Activated CD4-positive, alpha-beta T cell treated with anti-CD3 and anti-CD28 coated beads, Interleukin-2, Interleukin-4, amounts not matched to agents 100 ng/mL and 50 ng/mL, durations not matched to agents 16 hours and 8 hours (primary cell): Measurements from ENCODE around the gene ZNF618.
"Not testable (repeated sequence)": the region's sequence is repeated elsewhere in the genome, so short reads cannot be mapped to it uniquely, and the experiment has no call there.

Source experiments
- DNase-seq: peaks from one replicate; pipeline ENCODE4 v3.0.0-alpha.2; 2020; ENCODE audit warnings: low spot score

ZNF618 gene

GRCh38 chr9:114038724-114039313, 162.7 kb downstream of the ZNF618 start:
- DNase-seq, result no peak

- DNase-seq, result no peak
Observed at GRCh38 chr9:114039484-114039883, 163.4 kb downstream of the ZNF618 start.

GRCh38 chr9:114043660-114044059, 167.6 kb downstream of the ZNF618 start:
- DNase-seq, result not testable (repeated sequence)

GRCh38 chr9:114046237-114046755, 170.2 kb downstream of the ZNF618 start:
- DNase-seq, result no peak

- no peak for DNase-seq
Observed at GRCh38 chr9:114046875-114047274, 170.8 kb downstream of the ZNF618 start.

- no peak for DNase-seq
Observed at GRCh38 chr9:114047717-114048116, 171.6 kb downstream of the ZNF618 start.

- no peak for DNase-seq
Observed at GRCh38 chr9:114048533-114049415, 172.7 kb downstream of the ZNF618 start.

- DNase-seq, result no peak
Observed at GRCh38 chr9:114049441-114050225, 173.5 kb downstream of the ZNF618 start.

GRCh38 chr9:114050226-114050568, 174.1 kb downstream of the ZNF618 start:
- no peak for DNase-seq

GRCh38 chr9:114050646-114051045, 174.5 kb downstream of the ZNF618 start:
- no peak for DNase-seq

- no peak for DNase-seq
Observed at GRCh38 chr9:114051281-114051680, 175.2 kb downstream of the ZNF618 start.

GRCh38 chr9:114051706-114052105, 175.6 kb downstream of the ZNF618 start:
- no peak for DNase-seq

- no peak for DNase-seq
Observed at GRCh38 chr9:114053246-114054005, 177.3 kb downstream of the ZNF618 start.

- DNase-seq, result no peak
Observed at GRCh38 chr9:114054191-114054690, 178.1 kb downstream of the ZNF618 start.

- no peak for DNase-seq
Observed at GRCh38 chr9:114055061-114055460, 179.0 kb downstream of the ZNF618 start.

GRCh38 chr9:114055894-114056293, 179.8 kb downstream of the ZNF618 start:
- no peak for DNase-seq

- no peak for DNase-seq
Observed at GRCh38 chr9:114056527-114056926, 180.4 kb downstream of the ZNF618 start.

- DNase-seq, result no peak
Observed at GRCh38 chr9:114057161-114057885, 181.2 kb downstream of the ZNF618 start.

GRCh38 chr9:114058688-114059046, 182.6 kb downstream of the ZNF618 start:
- DNase-seq, result no peak

GRCh38 chr9:114059047-114059803, 183.1 kb downstream of the ZNF618 start:
- DNase-seq, result no peak
